ENCODE data around the gene FGF14.

FGF14 gene

DNA sequence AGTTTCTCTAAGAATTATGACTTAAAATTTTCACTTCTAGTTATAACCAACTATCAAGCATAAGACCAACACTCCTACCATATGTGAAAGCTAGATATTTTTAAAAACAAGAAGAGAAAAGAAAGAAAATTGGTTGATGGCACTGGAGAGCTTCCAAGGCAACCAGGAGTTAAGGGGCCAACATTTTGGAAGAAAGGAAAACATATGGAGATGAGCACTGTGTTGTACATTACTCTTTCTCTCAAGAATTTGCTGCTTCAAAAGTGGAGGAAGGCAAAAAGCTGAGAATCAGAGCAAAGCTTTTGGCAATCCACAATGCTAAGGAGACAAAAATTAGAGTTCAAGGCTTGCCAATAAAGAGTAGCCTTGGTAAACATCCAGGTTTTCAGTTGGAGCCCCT lies 503.2 kb downstream of the FGF14 start:
- peaks cover 2% of the 10 kb centered on the region for H3K4me1 ChIP-seq (ENCODE audit: low read length)
- no peak for TF ChIP-seq CTCF (IDR thresholded peaks at IDR 0.05; ENCODE audit: low read depth, low read length)
- no peak for TF ChIP-seq EZH2phosphoT487 (IDR thresholded peaks at IDR 0.05; ENCODE audit: low read depth)
- H4K20me1 ChIP-seq (ENCODE audit: insufficient read depth, low read length), result no peaks in the 10 kb centered on the region
- H2AFZ ChIP-seq (ENCODE audit: low read depth, low read length), result no peak overlapping the region
- H3K4me3 ChIP-seq (ENCODE audit: low read length), result no peak overlapping the region
- H3K36me3 ChIP-seq (replicated peaks; ENCODE audit: low read depth, low read length), result no peaks in the 10 kb centered on the region
- H3K9me3 ChIP-seq (ENCODE audit: insufficient read depth, low read length), result no peaks in the 10 kb centered on the region
- no peaks in the 10 kb centered on the region for H3K79me2 ChIP-seq (ENCODE audit: low read length)
- no peaks in the 10 kb centered on the region for H3K27me3 ChIP-seq (ENCODE audit: low read depth, low read length)
- H3K9ac ChIP-seq (ENCODE audit: low read length), result no peak overlapping the region
- no peak overlapping the region for H3K4me2 ChIP-seq (ENCODE audit: low read length)
- no peak overlapping the region for H3K27ac ChIP-seq (ENCODE audit: low read length)

- no peaks in the 10 kb centered on the region for H4K20me1 ChIP-seq (ENCODE audit: insufficient read depth, low read length)
- TF ChIP-seq CTCF (IDR thresholded peaks at IDR 0.05; ENCODE audit: low read depth, low read length) (no peak), EZH2phosphoT487 (IDR thresholded peaks at IDR 0.05; ENCODE audit: low read depth) (no peak)
- H2AFZ ChIP-seq (ENCODE audit: low read depth, low read length), result no peak overlapping the region
- H3K4me2 ChIP-seq (ENCODE audit: low read length), result no peak overlapping the region
- no peak overlapping the region for H3K27ac ChIP-seq (ENCODE audit: low read length)
- no peaks in the 10 kb centered on the region for H3K79me2 ChIP-seq (ENCODE audit: low read length)
- H3K4me3 ChIP-seq (ENCODE audit: low read length), result no peak overlapping the region
- no peaks in the 10 kb centered on the region for H3K27me3 ChIP-seq (ENCODE audit: low read depth, low read length)
- no peaks in the 10 kb centered on the region for H3K9me3 ChIP-seq (ENCODE audit: insufficient read depth, low read length)
- H3K9ac ChIP-seq (ENCODE audit: low read length), result no peak overlapping the region
- H3K4me1 ChIP-seq (ENCODE audit: low read length), result no peaks in the 10 kb centered on the region
- no peaks in the 10 kb centered on the region for H3K36me3 ChIP-seq (replicated peaks; ENCODE audit: low read depth, low read length)
Observed at GRCh38 chr13:101896541-101896940, 505.3 kb downstream of the FGF14 start.

DNA sequence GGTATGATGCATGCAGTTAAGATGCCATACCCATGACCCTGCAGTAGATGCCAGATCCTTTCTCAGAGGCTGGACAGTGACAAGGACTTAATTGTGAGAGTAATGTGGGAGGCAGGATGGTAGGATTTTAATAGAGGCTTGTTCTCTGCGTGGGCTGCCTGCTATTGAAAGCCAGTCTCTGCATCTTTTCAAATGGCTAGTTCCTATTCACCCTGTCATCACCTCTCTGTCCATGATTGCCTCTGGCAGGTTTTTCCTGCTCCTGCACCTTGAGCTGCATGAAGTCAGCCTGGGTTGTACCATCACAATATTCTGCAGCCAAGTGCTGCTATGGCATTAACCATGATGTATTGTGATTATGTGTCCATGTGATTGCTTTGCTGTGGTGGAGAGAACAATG lies 508.8 kb downstream of the FGF14 start:
- TF ChIP-seq EZH2phosphoT487 (IDR thresholded peaks at IDR 0.05; ENCODE audit: low read depth) (no peak), CTCF (IDR thresholded peaks at IDR 0.05; ENCODE audit: low read depth, low read length) (no peak)
- H3K27me3 ChIP-seq (ENCODE audit: low read depth, low read length), result no peaks in the 10 kb centered on the region
- H3K79me2 ChIP-seq (ENCODE audit: low read length), result no peaks in the 10 kb centered on the region
- H2AFZ ChIP-seq (ENCODE audit: low read depth, low read length), result no peak overlapping the region
- H4K20me1 ChIP-seq (ENCODE audit: insufficient read depth, low read length), result no peaks in the 10 kb centered on the region
- no peak overlapping the region for H3K4me2 ChIP-seq (ENCODE audit: low read length)
- no peaks in the 10 kb centered on the region for H3K36me3 ChIP-seq (replicated peaks; ENCODE audit: low read depth, low read length)
- H3K9me3 ChIP-seq (ENCODE audit: insufficient read depth, low read length), result no peaks in the 10 kb centered on the region
- no peaks in the 10 kb centered on the region for H3K4me1 ChIP-seq (ENCODE audit: low read length)
- H3K4me3 ChIP-seq (ENCODE audit: low read length), result no peak overlapping the region
- no peak overlapping the region for H3K9ac ChIP-seq (ENCODE audit: low read length)
- no peak overlapping the region for H3K27ac ChIP-seq (ENCODE audit: low read length)

GRCh38 chr13:101892296-101892695 lies 509.6 kb downstream of the FGF14 start:
- TF ChIP-seq CTCF (IDR thresholded peaks at IDR 0.05; ENCODE audit: low read depth, low read length) (no peak), EZH2phosphoT487 (IDR thresholded peaks at IDR 0.05; ENCODE audit: low read depth) (no peak)
- no peaks in the 10 kb centered on the region for H3K27me3 ChIP-seq (ENCODE audit: low read depth, low read length)

More at GRCh38 chr13:101892296-101892695, 509.6 kb downstream of the FGF14 start:
- H4K20me1 ChIP-seq (ENCODE audit: insufficient read depth, low read length), result no peaks in the 10 kb centered on the region
- no peaks in the 10 kb centered on the region for H3K36me3 ChIP-seq (replicated peaks; ENCODE audit: low read depth, low read length)
- H3K9me3 ChIP-seq (ENCODE audit: insufficient read depth, low read length), result no peaks in the 10 kb centered on the region
- no peak overlapping the region for H3K9ac ChIP-seq (ENCODE audit: low read length)
- H3K79me2 ChIP-seq (ENCODE audit: low read length), result no peaks in the 10 kb centered on the region
- H2AFZ ChIP-seq (ENCODE audit: low read depth, low read length), result no peak overlapping the region
- no peak overlapping the region for H3K4me3 ChIP-seq (ENCODE audit: low read length)
- no peak overlapping the region for H3K4me2 ChIP-seq (ENCODE audit: low read length)
- H3K27ac ChIP-seq (ENCODE audit: low read length), result no peak overlapping the region
- no peaks in the 10 kb centered on the region for H3K4me1 ChIP-seq (ENCODE audit: low read length)
